Uterus (tissue), 4 donors: ENCODE measurements around the gene MSANTD3. TPM values are rescaled to one million over a fixed set of nuclear protein-coding genes. Genes with fewer than 3 reads are reported as not detected.

ENCODE experiments used
- DNase-seq, 2 donors: peaks; one replicate each; pipeline ENCODE4 v3.0.0-alpha.2; 2019 to 2020
- H3K27ac ChIP-seq, 2 donors: fragments of 200-600 bp; sonication (generic); 1 replicate in 1 of 2; 2 replicates in 1 of 2; pipeline ENCODE4 v1.5.1; 2016 to 2018
- H3K27me3 ChIP-seq, 2 donors: fragments of 200-600 bp; sonication (generic); one replicate each; pipeline ENCODE4 v1.5.1; 2018 to 2019; ENCODE audit warnings: control low read depth in 1 of 2
- H3K36me3 ChIP-seq, 2 donors: fragments of 200-600 bp; sonication (generic); one replicate each; pipeline ENCODE4 v1.5.1; 2019; ENCODE audit warnings: control low read depth in 1 of 2
- H3K4me1 ChIP-seq, 2 donors: fragments of 200-600 bp; sonication (generic); one replicate each; pipeline ENCODE4 v1.5.1; 2018 to 2019; ENCODE audit warnings: control low read depth in 1 of 2
- H3K4me3 ChIP-seq, 2 donors: fragments of 200-600 bp; sonication (generic); 1 replicate in 1 of 2; 2 replicates in 1 of 2; pipeline ENCODE4 v1.5.1; 2018 to 2019; ENCODE audit warnings: mild to moderate bottlenecking in 1 of 2
- H3K9me3 ChIP-seq, 2 donors: fragments of 200-600 bp; sonication (generic); one replicate each; pipeline ENCODE4 v1.5.1; 2019; ENCODE audit warnings: control low read depth in 1 of 2
- CTCF ChIP-seq, 4 experiments: fragments of 200-600 bp in 2 of 4; fragments of 450-650 bp in 2 of 4; sonication (generic) in 2 of 4; IDR thresholded peaks; one replicate each; pipeline ENCODE4 v1.5.1; 2016 to 2019; ENCODE audit warnings: antibody characterized with exemption in 4 of 4, mild to moderate bottlenecking in 2 of 4, moderate library complexity in 1 of 4
- POLR2A ChIP-seq, 2 donors: fragments of 450-650 bp; IDR thresholded peaks; one replicate each; pipeline ENCODE4 v1.6.1; 2016; ENCODE audit warnings: antibody characterized with exemption in 2 of 2, mild to moderate bottlenecking in 1 of 2, moderate library complexity in 1 of 2
- intact Hi-C: fragments of 100-400 bp; cut with DNase I; formaldehyde crosslinking; loops from one replicate; pipeline ENCODE4 v1.15.1; 2023; ENCODE audit warnings: low total_unique reads
- total RNA-seq, 4 donors: library from RNA; depleted of rRNA in 3 of 4; stranded (reverse); fragments of >200 nt in 3 of 4; gene quantifications; one replicate each; pipeline versions ENCODE4 v1.1.0 to v1.2.4, GENCODE V29; 2014 to 2023
- donor health status: DM: yes; HTN: yes; CAD: no.

MSANTD3 gene
- total RNA-seq, 4 donors from 2014 or later, result 7.4 to 28.1 (median 20.2) TPM

- no peak overlapping the region for H3K4me3 ChIP-seq
- intact Hi-C loops, result no loop called here
- no peaks in the 10 kb centered on the region for H3K4me1 ChIP-seq
- no peaks in the 10 kb centered on the region for H3K27me3 ChIP-seq
- no peaks in the 10 kb centered on the region for H3K36me3 ChIP-seq
- no peak for TF ChIP-seq POLR2A (IDR thresholded peaks at IDR 0.05)
- no peak for TF ChIP-seq CTCF (IDR thresholded peaks at IDR 0.05)
- no peaks in the 10 kb centered on the region for H3K9me3 ChIP-seq
- no peak for DNase-seq
- H3K27ac ChIP-seq, result no peak overlapping the region
These were observed 52.9 kb downstream of the MSANTD3 start for GRCh38 chr9:100479820-100480219.

- no peak for TF ChIP-seq CTCF (IDR thresholded peaks at IDR 0.05)
- TF ChIP-seq POLR2A (IDR thresholded peaks at IDR 0.05), result no peak
- H3K4me1 ChIP-seq, result no peaks in the 10 kb centered on the region
- no peak overlapping the region for H3K27ac ChIP-seq
- intact Hi-C loops, result no loop called here
- H3K36me3 ChIP-seq, result no peaks in the 10 kb centered on the region
- H3K9me3 ChIP-seq, result no peaks in the 10 kb centered on the region
- no peak overlapping the region for H3K4me3 ChIP-seq
- DNase-seq, result no peak
- no peaks in the 10 kb centered on the region for H3K27me3 ChIP-seq
These were observed 58.3 kb downstream of the MSANTD3 start for GRCh38 chr9:100485196-100485595.

- Histone ChIP-seq H3K9me3 (no peaks in the 10 kb centered on the region), H3K4me3 (no peak overlapping the region), H3K27ac (no peak overlapping the region), H3K27me3 (no peaks in the 10 kb centered on the region), H3K4me1 (no peaks in the 10 kb centered on the region), H3K36me3 (no peaks in the 10 kb centered on the region)
- no peak for DNase-seq
- TF ChIP-seq POLR2A (IDR thresholded peaks at IDR 0.05) (no peak), CTCF (IDR thresholded peaks at IDR 0.05) (no peak)
- intact Hi-C loops, result no loop called here
These were observed 59.7 kb downstream of the MSANTD3 start for GRCh38 chr9:100486479-100487176.

GRCh38 chr9:100488177-100488576, 61.2 kb downstream of the MSANTD3 start:
- intact Hi-C loops, result no loop called here
- H3K36me3 ChIP-seq, result no peaks in the 10 kb centered on the region
- TF ChIP-seq POLR2A (IDR thresholded peaks at IDR 0.05), result no peak
- no peak for TF ChIP-seq CTCF (IDR thresholded peaks at IDR 0.05)

GRCh38 chr9:100489836-100490235, 62.9 kb downstream of the MSANTD3 start:
- Histone ChIP-seq H3K27me3 (no peaks in the 10 kb centered on the region), H3K27ac (no peak overlapping the region), H3K4me3 (no peak overlapping the region), H3K4me1 (no peaks in the 10 kb centered on the region), H3K36me3 (no peaks in the 10 kb centered on the region), H3K9me3 (no peaks in the 10 kb centered on the region)
- TF ChIP-seq CTCF (IDR thresholded peaks at IDR 0.05) (no peak), POLR2A (IDR thresholded peaks at IDR 0.05) (no peak)
- DNase-seq, result no peak
- intact Hi-C loops, result no loop called here

More at GRCh38 chr9:100488177-100488576, 61.2 kb downstream of the MSANTD3 start:
- H3K27me3 ChIP-seq, result no peaks in the 10 kb centered on the region
- H3K4me1 ChIP-seq, result no peaks in the 10 kb centered on the region
- no peak for DNase-seq
- no peaks in the 10 kb centered on the region for H3K9me3 ChIP-seq
- no peak overlapping the region for H3K27ac ChIP-seq
- H3K4me3 ChIP-seq, result no peak overlapping the region
